Stimulated activated naive CD4-positive, alpha-beta T cell treated with Interleukin-2 at 50 U/mL for 16 hours (primary cell): ENCODE measurements around the gene PROSER3.
"Not testable (repeated sequence)": the region's sequence is repeated elsewhere in the genome, so short reads cannot be mapped to it uniquely, and the experiment has no call there.

ENCODE experiments used
- DNase-seq: peaks from one replicate; lab custom pipeline; 2025; lab: John Stamatoyannopoulos, UW

Gene PROSER3

DNA sequence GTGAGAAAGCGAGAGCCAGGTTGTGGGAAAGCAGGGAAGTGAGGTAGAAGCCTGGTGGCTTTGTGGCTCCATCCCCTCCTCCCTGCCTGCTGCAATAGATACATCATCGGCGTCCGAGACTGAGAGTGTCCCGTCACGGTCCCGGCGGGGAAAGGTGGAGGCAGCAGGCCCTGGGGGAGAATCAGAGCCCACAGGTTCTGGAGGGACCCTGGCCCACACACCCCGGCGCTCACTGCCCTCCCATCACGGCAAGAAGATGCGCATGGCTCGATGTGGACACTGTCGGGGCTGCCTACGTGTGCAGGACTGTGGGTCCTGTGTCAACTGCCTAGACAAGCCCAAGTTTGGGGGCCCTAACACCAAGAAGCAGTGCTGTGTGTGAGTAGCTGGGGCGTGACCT lies 35.1 kb upstream of the PROSER3 start:
- no peak for DNase-seq

DNA sequence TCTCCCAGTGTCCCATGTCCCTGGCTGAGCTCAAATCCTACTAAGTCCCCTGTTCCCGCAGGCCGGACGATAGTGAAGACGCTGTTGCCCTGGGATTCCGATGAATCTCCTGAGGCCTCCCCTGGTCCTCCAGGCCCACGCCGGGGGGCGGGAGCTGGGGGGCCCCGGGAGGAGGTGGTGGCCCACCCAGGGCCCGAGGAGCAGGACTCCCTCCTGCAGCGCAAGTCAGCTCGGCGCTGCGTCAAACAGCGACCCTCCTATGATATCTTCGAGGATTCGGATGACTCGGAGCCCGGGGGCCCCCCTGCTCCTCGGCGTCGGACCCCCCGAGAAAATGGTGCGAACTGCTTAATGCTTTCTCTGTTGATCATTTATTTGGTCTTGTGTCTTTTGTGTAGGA lies 34.3 kb upstream of the PROSER3 start:
- no peak for DNase-seq

GRCh38 chr19:35724132-35724531 lies 33.8 kb upstream of the PROSER3 start:
- DNase-seq, result not testable (repeated sequence)

GRCh38 chr19:35724560-35724959 lies 33.4 kb upstream of the PROSER3 start:
- DNase-seq, result no peak

GRCh38 chr19:35725216-35725861 lies 32.6 kb upstream of the PROSER3 start:
- no peak for DNase-seq

DNA sequence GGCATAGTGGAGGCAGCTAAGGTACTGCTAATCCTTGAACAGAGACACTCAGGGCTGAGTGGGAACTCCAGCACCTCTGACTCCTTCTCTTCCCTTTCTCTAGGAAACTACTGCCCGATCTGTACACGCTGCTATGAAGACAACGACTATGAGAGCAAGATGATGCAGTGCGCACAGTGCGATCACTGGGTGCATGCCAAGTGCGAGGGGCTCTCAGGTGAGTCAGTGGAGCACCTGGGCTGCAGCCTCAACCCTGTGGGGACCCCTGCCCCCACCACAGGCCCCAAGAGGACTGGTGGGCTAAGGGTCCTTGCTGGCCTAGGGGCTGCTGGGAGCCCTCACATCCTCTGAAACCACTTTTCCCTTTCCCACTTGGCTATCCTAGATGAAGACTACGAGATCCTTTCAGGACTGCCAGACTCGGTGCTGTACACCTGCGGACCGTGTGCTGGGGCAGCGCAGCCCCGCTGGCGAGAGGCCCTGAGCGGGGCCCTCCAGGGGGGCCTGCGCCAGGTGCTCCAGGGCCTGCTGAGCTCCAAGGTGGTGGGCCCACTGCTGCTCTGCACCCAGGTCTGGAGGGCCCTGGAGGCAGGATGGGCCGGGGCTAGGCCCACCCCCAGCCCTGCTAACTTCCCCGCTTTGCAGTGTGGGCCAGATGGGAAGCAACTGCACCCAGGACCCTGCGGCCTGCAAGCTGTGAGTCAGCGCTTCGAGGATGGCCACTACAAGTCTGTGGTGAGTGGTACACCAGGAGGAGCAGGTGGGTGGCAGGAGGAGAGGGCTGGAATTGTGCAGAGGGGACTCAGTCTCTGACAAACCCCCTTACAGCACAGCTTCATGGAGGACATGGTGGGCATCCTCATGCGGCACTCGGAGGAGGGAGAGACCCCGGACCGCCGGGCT lies 30.7 kb upstream of the PROSER3 start:
- no peak for DNase-seq

- no peak for DNase-seq
Observed at GRCh38 chr19:35727956-35728706, 29.8 kb upstream of the PROSER3 start.

DNA sequence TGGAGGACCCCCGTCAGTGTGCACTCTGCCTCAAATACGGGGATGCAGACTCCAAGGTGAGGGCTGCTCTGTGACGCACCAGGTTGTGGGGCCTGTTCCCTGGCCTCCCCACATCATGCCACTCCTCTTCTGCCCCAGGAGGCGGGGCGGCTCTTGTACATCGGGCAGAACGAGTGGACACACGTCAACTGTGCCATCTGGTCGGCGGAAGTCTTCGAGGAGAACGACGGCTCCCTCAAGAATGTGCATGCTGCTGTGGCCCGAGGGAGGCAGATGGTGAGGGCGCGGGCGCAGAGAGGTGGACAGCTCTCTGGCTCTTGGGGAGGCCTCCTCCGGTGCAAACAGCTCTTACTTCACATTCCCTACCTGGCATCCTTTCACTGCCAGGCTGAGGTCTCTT lies 29.0 kb upstream of the PROSER3 start:
- no peak for DNase-seq

GRCh38 chr19:35729763-35730162 lies 28.2 kb upstream of the PROSER3 start:
- no peak for DNase-seq

DNA sequence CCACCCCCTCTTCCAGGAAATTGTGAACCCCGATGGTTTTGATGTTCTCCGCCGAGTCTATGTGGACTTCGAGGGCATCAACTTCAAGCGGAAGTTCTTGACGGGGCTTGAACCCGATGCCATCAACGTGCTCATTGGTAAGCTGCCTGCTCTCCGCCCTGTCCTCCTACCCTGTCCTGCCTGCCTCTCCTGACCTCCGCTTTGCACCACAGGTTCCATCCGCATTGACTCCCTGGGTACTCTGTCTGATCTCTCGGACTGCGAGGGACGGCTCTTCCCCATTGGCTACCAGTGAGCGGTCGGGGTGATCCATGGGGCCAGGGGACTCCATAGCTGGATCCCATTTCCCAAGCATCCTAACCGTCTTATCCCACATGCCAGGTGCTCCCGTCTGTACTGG lies 27.6 kb upstream of the PROSER3 start:
- DNase-seq, result no peak

DNA sequence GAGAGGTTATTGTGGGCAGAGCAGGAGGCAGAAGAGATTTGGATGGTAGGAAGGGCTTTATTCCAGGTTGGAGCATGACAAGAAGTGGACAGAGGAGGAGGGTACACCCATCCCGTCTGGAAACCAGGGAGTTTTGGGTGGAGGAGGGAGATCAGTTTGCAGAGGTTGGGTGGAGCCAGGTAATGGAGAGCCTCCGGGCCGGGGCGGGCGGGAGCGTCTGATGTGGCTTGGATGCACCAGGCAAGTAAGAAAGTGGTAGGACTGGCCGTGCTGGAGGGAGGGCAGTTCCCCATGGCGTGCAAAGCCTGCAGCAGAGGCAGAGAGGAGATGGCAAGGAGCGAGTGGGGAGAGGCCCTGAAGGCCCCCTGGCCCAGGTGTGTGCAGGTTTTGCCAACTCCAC lies 26.6 kb upstream of the PROSER3 start:
- DNase-seq, result no peak

- no peak for DNase-seq
Observed at GRCh38 chr19:35731779-35732405, 26.1 kb upstream of the PROSER3 start.

GRCh38 chr19:35732540-35733179 lies 25.3 kb upstream of the PROSER3 start:
- DNase-seq, result no peak

DNA sequence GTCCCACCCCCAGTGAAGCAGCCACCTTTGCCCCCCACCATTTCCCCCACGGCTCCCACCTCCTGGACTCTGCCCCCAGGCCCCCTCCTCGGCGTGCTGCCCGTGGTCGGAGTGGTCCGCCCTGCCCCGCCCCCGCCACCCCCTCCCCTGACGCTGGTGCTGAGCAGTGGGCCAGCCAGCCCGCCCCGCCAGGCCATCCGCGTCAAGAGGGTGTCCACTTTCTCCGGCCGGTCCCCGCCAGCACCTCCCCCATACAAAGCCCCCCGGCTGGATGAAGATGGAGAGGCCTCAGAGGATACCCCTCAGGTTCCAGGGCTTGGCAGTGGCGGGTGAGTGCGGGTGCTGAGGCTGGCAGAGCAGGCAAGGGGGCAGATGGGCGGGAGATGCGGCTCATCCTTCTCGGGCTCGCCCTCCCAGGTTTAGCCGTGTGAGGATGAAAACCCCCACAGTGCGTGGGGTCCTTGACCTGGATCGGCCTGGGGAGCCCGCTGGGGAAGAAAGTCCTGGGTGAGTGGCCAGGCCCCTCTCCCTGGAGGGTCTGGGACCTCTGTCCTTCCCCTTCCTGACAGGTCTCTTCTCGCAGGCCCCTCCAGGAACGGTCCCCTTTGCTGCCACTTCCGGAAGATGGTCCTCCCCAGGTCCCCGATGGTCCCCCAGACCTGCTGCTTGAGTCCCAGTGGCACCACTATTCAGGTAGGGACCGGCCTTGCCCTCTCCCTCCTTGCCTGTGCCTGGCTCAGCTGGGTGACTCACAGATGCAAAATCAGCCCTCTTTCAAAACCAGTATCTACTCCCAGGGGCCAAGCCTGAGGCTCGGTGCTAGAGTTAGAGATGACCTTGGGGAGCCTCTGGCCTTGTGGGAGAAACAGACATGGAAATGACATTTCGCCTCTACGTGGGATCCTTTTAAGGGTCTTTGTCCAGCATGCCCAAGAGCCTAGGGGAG lies 24.5 kb upstream of the PROSER3 start:
- no peak for DNase-seq

DNA sequence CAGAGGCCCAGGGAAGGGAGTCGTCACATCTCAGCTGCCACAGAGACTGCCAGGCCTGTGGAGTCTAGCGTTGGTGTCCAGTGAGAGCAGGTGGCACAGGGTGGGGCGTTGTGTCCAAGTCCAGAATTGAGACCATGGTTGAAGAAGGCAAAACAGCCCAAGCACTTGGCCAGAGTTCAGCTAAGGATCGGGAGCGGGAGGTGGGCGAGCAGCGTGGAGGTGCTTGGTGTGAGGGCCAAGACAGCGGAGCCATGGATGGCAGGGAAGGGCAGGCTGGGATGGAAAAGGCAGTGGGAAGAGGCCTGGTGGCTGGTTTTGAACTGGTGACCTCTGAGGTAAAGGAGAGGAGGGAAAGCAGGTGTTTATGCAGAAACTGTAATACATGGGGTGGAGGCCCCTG lies 23.7 kb upstream of the PROSER3 start:
- DNase-seq, result no peak

GRCh38 chr19:35734889-35735288 lies 23.1 kb upstream of the PROSER3 start:
- no peak for DNase-seq

DNA sequence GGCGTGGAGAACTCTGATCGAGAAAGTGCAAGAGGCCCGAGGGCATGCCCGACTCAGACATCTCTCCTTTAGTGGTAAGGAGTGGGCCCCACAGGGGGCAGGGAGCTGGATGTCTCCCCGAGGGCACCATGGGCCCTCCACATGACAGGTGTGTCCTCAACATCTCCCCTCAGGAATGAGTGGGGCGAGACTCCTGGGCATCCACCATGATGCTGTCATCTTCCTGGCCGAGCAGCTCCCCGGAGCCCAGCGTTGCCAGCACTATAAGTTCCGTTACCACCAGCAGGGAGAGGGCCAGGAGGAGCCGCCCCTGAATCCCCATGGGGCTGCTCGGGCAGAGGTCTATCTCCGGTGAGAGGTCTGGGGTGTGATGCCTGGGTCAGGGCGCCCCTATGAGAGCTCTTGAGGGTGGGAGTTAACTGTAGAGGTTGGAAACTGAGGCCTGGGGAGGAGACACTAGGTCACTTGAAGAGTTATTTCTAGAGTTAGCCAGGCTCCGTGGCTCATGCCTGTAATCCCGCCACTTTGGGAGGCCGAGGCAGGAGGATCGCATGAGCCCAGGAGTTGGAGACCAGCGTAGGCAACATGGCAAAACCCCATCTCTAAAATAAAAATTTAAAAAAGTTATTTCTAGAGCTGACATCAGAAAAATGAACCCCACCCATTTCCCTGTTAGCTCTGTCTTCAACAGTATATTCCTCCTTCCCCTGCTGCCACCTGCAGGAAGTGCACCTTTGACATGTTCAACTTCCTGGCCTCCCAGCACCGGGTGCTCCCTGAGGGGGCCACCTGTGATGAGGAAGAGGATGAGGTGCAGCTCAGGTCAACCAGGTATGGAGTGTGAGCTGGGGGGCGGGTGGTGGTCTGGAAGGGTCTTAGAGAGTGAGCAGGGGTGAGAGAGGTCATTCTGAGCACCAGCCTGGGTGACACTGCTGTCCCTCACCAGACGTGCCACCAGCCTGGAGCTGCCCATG lies 20.8 kb upstream of the PROSER3 start:
- DNase-seq, result no peak

GRCh38 chr19:35738021-35738886 lies 19.7 kb upstream of the PROSER3 start:
- DNase-seq, result no peak

GRCh38 chr19:35738887-35739229 lies 19.1 kb upstream of the PROSER3 start:
- no peak for DNase-seq
